Epithelial cell of proximal tubule (primary cell): ENCODE results near the gene DRD3. TPM values are rescaled to one million over a fixed set of nuclear protein-coding genes. Genes with fewer than 3 reads are reported as not detected.
A peak's percentile ranks its signal among the peaks of the same experiment; 100 is the strongest.

Source experiments
- DNase-seq: peaks from one replicate; pipeline ENCODE4 v3.0.0-alpha.2; 2011; ENCODE audit warnings: low read depth
- H3K4me3 ChIP-seq: 2 replicates; pipeline ENCODE4 v1.5.1; 2011; ENCODE audit warnings: low read depth, mild to moderate bottlenecking, low read length
- total RNA-seq: library from RNA; depleted of rRNA; stranded (reverse); fragments of >200 nt; gene quantifications from 2 replicates; pipeline ENCODE4 v1.2.3, GENCODE V29; 2015
- TF ChIP-seq, protein P1 (sequence below): conservative IDR thresholded peaks from 2 replicates; pipeline ENCODE4 v1.5.1; 2012; ENCODE audit warnings: low read depth, mild to moderate bottlenecking, low read length

The DRD3 gene
- total RNA-seq, 1 donor from 2014 or later: not detected

DNA sequence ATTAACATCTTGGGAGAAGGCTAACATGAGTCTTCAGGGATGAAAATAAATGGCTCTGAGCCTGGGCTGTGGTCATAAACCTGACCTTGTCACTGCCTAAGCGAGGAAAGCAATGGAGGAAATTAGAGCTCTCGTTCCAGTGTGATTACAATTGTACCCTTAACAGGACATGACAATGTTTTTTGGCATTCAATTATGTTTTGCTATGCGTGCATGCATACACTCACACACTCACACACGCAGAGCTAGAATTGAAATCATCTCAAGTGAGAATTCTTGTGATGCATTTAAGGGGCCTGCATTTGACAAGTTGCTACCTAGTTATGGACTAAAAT is 34.4 kb upstream of the DRD3 start:
- TF ChIP-seq, protein P1, sequence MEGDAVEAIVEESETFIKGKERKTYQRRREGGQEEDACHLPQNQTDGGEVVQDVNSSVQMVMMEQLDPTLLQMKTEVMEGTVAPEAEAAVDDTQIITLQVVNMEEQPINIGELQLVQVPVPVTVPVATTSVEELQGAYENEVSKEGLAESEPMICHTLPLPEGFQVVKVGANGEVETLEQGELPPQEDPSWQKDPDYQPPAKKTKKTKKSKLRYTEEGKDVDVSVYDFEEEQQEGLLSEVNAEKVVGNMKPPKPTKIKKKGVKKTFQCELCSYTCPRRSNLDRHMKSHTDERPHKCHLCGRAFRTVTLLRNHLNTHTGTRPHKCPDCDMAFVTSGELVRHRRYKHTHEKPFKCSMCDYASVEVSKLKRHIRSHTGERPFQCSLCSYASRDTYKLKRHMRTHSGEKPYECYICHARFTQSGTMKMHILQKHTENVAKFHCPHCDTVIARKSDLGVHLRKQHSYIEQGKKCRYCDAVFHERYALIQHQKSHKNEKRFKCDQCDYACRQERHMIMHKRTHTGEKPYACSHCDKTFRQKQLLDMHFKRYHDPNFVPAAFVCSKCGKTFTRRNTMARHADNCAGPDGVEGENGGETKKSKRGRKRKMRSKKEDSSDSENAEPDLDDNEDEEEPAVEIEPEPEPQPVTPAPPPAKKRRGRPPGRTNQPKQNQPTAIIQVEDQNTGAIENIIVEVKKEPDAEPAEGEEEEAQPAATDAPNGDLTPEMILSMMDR: no peak
- peak overlapping the region; percentile 41 for H3K4me3 ChIP-seq
- no peak for DNase-seq

DNA sequence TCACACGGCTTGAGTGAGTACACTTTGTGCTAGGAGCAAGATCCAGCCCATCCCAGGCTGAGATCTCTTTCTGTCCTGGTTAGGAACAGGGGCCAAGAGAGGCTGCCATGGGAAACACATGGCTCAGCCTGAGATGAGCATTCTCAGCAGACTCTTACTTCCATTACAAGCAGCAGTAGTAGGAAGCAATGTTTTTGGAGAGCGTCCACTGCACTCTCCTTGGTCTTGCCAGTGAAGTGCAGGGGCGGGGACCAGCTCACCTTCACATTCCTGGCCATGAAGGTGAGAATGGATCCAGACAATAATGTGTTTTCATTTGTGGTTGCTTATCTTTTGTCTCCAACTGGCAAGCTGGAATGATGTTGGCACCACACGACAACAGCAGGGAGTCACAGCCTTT is 33.8 kb upstream of the DRD3 start:
- H3K4me3 ChIP-seq: no peak overlapping the region
- TF ChIP-seq, protein P1: no peak
- DNase-seq: no peak

DNA sequence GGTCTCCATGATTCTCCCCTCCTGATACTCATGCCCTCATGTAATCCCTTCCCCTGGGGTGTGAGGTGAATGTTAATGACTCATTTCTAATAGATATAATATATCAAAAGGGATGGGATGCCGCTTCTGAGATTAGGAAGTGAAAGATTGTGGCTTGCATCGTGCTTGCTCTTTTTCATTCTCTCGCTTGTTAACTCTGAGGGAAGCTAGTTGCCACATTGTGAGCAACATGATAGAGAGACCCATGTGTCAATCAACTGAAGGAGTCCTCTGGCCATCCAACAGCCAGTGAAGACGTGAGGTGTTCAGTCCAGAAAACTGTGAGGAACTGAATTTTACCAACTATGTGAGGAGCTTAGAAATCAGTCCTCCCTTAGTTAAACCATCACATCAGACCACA is 28.9 kb upstream of the DRD3 start:
- DNase-seq: no peak
- no peak overlapping the region for H3K4me3 ChIP-seq
- TF ChIP-seq, protein P1: no peak

DNA sequence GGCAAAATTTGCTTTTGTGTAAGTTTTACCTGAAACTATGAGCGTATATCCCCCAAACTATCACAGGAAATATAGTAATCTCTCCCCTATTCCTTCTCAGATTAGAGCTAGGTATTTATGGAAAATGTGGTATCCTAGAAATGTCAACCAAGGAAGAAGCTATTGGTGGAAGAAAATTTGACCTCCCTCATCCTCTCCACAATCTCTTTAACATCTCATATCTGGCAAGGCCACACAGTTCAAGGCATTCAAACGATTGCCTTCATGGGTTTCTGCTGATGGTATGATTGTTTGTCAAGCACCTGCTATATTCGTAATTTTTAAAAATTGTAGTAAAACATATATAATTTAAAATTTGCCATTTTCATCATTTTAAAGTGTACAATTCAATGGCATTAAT is 27.5 kb upstream of the DRD3 start:
- no peak for DNase-seq
- TF ChIP-seq, protein P1: no peak
- no peak overlapping the region for H3K4me3 ChIP-seq

DNA sequence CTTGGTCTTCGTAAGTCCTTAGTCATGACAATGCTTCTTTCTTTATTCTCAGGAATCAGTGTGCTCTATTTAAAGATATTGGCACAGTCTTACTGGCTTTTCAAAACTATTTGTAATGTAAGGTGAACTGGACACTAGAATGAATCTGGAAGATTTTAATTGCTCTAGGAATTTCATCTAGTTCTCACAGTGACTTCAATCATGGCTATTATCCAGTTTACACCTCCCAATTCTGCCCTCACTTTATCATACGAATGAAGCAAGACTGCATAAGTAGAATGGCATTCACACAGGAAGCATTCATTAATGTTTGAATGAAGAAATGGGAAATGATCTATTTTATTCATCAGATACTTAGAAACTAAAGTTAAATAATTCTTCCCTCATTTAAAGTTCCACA is 26.7 kb upstream of the DRD3 start:
- no peak overlapping the region for H3K4me3 ChIP-seq
- DNase-seq: no peak
- TF ChIP-seq, protein P1: no peak

DNA sequence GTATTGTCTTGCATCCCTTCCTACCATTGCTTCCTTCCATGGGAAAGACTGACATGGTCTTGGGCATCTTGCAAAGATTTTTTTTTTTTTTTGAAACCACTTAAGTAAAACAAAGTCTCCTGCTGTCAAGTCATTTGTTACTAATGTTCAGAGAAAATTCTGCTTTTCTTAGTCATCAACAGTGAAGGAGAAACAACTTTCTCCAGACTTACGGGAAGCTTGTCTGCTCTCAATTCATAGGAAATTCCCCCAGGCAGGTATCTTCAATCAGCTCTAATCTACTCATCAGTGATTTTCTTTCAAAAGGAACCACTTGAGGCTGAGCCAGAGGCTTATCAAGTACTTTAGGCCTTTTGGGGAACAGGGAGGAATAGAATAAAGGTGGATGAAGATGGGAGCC is 15.9 kb upstream of the DRD3 start:
- TF ChIP-seq, protein P1: no peak
- DNase-seq: no peak
- H3K4me3 ChIP-seq: no peak overlapping the region

DNA sequence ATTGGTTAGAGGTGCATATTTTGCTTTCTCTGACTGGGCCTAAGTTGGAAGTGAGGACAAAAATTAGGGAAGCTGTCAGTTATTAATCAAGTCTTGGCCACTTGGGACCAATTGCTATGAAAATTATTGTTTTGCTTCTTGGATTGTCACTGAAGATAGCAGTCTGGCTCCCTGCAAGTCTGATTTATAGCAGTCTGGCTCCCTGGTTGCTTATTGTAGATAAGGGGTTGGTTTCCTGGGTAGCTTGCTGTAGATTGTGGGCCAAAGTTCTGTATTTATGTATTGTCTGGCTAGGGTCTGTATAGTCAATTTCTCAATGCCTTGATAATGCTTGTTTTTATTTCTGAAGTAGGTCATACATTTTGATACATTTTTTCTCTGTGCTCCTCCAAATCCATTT is 13.3 kb upstream of the DRD3 start:
- TF ChIP-seq, protein P1: no peak
- H3K4me3 ChIP-seq: no peak overlapping the region
- DNase-seq: no peak
